GM19351 (cell line): ENCODE measurements around the gene SH3PXD2B.
"Not testable (repeated sequence)": the region's sequence is repeated elsewhere in the genome, so short reads cannot be mapped to it uniquely, and the experiment has no call there.

Source experiments
- ATAC-seq: cut with Tn5 transposase; IDR thresholded peaks from one replicate; pipeline ENCODE4 v1.9.1; 2021; ENCODE audit warnings: mild to moderate bottlenecking, moderate library complexity; ENCODE audit not compliant: unreplicated experiment

SH3PXD2B gene

GRCh38 chr5:172345881-172346280 lies 108.4 kb downstream of the SH3PXD2B start:
- ATAC-seq: no peak

GRCh38 chr5:172344855-172345409 lies 109.4 kb downstream of the SH3PXD2B start:
- ATAC-seq: no peak

GRCh38 chr5:172343741-172344140 lies 110.6 kb downstream of the SH3PXD2B start:
- ATAC-seq: no peak

GRCh38 chr5:172342918-172343317 lies 111.4 kb downstream of the SH3PXD2B start:
- no peak for ATAC-seq

- ATAC-seq: no peak
These were observed 114.8 kb downstream of the SH3PXD2B start for GRCh38 chr5:172339264-172340180.

GRCh38 chr5:172336676-172337285 lies 117.5 kb downstream of the SH3PXD2B start:
- ATAC-seq: no peak

- no peak for ATAC-seq
These were observed 118.1 kb downstream of the SH3PXD2B start for GRCh38 chr5:172336264-172336663.

- no peak for ATAC-seq
These were observed 118.6 kb downstream of the SH3PXD2B start for GRCh38 chr5:172335721-172336120.

GRCh38 chr5:172334641-172335040 lies 119.7 kb downstream of the SH3PXD2B start:
- ATAC-seq: no peak

GRCh38 chr5:172334196-172334595 lies 120.1 kb downstream of the SH3PXD2B start:
- ATAC-seq: no peak

- ATAC-seq: not testable (repeated sequence)
These were observed 127.4 kb downstream of the SH3PXD2B start for GRCh38 chr5:172326901-172327300.

- no peak for ATAC-seq
These were observed 128.9 kb downstream of the SH3PXD2B start for GRCh38 chr5:172325452-172325851.

- peak; percentile 81 for ATAC-seq
These were observed 132.0 kb downstream of the SH3PXD2B start for GRCh38 chr5:172322028-172322965.

GRCh38 chr5:172321593-172321992 lies 132.7 kb downstream of the SH3PXD2B start:
- no peak for ATAC-seq

- ATAC-seq: no peak
These were observed 134.4 kb downstream of the SH3PXD2B start for GRCh38 chr5:172319708-172320441.

- ATAC-seq: peak; percentile 59
These were observed 138.5 kb downstream of the SH3PXD2B start for GRCh38 chr5:172315587-172316493.

- ATAC-seq: no peak
These were observed 140.4 kb downstream of the SH3PXD2B start for GRCh38 chr5:172313915-172314314.

- no peak for ATAC-seq
These were observed 142.0 kb downstream of the SH3PXD2B start for GRCh38 chr5:172312286-172312685.

GRCh38 chr5:172311605-172312004 lies 142.7 kb downstream of the SH3PXD2B start:
- no peak for ATAC-seq
